ENCODE measurements around the gene BCL7A.

BCL7A gene

DNA sequence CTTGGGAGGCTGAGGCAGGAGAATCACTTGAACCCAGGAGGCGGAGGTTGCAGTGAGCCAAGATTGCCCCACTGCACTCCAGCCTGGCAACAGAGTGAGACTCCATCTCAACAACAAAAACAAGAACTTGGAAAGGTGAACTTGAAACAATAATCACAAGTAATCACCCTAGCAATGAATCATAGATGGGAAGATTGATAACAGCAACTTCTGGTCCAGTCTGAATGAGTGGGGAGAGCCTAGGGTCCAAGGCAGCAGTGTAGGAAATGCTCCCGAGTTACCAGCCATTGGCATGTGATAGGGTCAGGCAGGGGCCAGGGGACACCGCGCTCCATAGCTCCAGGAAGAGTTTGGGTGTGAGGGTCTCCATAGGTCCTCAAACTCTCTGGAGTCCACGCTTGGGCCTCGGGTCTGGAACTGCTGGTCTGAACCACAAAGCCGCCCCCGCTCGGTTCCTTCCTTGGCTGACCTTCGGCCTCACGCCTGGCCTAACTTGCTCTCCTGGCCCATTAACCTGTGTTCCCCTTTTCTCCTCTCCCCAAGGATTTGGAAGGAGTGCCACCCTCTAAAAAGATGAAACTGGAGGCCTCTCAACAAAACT, 37.0 kb downstream of the BCL7A start:
- H3K9ac ChIP-seq (ENCODE audit: low read depth, low read length): no peak overlapping the region
- H3K4me1 ChIP-seq (ENCODE audit: control insufficient read depth, insufficient read depth, low read length): peaks cover 8% of the 10 kb centered on the region; the same call in 1 of the 2 replicates
- no peaks in the 10 kb centered on the region for H3K27me3 ChIP-seq (ENCODE audit: control insufficient read depth, insufficient read depth, low read length)
- peaks cover 59% of the 10 kb centered on the region for H3K36me3 ChIP-seq (ENCODE audit: control insufficient read depth, insufficient read depth, low read length)
- H3K4me3 ChIP-seq (ENCODE audit: low read depth, low read length): no peak overlapping the region
- no peaks in the 10 kb centered on the region for H3K9me3 ChIP-seq (ENCODE audit: control insufficient read depth, insufficient read depth, low read length)
- no peak overlapping the region for H3K27ac ChIP-seq (ENCODE audit: low read depth, low read length)

DNA sequence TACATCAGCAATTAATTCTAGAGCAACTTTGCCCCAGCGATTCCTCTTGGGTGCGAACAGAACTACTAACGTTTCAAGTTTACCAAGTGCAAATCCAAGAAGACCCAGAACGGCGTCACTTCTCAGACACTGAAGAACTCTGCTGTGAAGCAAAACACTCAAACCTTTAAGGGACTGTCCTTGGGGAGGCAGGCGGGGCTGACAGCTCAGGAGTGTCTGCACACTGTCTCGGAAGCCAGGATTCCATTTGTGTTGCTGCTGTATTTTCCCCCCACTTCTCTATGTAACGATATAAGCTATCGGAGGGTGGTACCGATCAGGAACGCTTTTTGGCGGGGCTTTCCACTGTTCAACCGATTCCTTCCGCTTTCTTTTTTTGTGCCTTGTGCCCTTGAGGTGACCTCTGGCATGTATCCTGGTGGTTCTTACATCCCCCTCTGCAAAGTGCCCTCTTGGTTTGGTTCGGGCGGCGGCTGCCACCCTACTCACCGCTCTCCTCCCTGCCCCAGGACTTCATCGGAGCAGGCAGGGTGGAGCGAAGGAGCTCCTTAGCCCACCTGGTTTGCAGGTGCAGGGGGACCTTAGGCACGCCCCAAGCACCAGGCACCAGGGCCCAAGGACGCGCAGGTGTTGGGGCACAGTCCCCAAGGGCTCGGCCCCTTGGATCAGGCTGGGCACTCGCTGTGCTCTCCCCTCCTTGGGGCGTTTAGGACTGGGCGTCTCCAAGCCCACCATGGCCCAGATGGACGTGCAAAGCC, 37.7 kb downstream of the BCL7A start:
- no peak overlapping the region for H3K9ac ChIP-seq (ENCODE audit: low read depth, low read length)
- no peak overlapping the region for H3K27ac ChIP-seq (ENCODE audit: low read depth, low read length)
- no peak overlapping the region for H3K4me3 ChIP-seq (ENCODE audit: low read depth, low read length)
- no peaks in the 10 kb centered on the region for H3K9me3 ChIP-seq (ENCODE audit: control insufficient read depth, insufficient read depth, low read length)
- peaks cover 13% of the 10 kb centered on the region for H3K4me1 ChIP-seq (ENCODE audit: control insufficient read depth, insufficient read depth, low read length)
- H3K36me3 ChIP-seq (ENCODE audit: control insufficient read depth, insufficient read depth, low read length): peaks cover 59% of the 10 kb centered on the region
- H3K27me3 ChIP-seq (ENCODE audit: control insufficient read depth, insufficient read depth, low read length): no peaks in the 10 kb centered on the region

DNA sequence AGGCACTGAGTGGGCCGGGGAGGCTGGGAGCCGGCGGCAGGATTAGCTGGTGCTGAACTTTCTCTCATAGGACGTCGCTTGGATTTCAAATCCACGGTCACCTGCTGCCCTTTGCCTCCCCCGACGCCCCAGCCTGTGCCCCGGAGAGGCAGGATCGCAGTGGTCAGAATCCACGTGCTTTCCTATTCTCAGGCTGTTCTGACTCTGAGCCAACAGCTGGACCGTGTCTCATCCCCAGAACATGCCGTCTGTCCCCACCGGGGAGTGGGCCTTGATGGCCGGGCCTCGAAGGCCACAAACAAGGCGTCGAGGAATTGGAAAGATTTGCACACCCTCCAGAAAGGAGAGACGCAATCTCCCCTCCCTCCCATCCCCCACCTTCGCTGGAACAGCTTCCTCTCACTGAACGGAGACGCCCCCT, 38.4 kb downstream of the BCL7A start:
- H3K27me3 ChIP-seq (ENCODE audit: control insufficient read depth, insufficient read depth, low read length): no peaks in the 10 kb centered on the region
- H3K9me3 ChIP-seq (ENCODE audit: control insufficient read depth, insufficient read depth, low read length): no peaks in the 10 kb centered on the region
- H3K9ac ChIP-seq (ENCODE audit: low read depth, low read length): no peak overlapping the region
- H3K4me3 ChIP-seq (ENCODE audit: low read depth, low read length): no peak overlapping the region
- peaks cover 54% of the 10 kb centered on the region for H3K36me3 ChIP-seq (ENCODE audit: control insufficient read depth, insufficient read depth, low read length)
- peaks cover 20% of the 10 kb centered on the region for H3K4me1 ChIP-seq (ENCODE audit: control insufficient read depth, insufficient read depth, low read length)
- no peak overlapping the region for H3K27ac ChIP-seq (ENCODE audit: low read depth, low read length)

DNA sequence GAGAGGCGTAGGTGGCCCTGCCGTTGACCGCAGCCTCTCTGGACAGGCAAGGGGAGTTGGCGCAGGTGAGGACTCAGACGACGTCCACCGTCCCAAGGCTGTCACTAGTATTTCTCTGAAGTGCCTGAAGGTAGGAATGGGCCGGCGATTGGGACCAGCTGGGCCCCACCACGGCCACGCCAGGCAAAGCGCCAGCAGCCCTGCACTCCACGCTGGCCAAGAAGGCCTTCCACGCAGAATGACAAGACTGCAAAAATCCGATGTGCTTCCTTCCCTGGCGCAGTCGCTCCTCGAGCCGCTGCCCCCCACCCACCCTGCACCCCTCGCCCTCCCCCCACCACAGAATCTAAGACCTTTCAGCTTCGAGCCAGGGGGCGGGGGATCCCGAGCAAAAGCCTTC, 39.6 kb downstream of the BCL7A start:
- Histone ChIP-seq H3K4me3 (ENCODE audit: low read depth, low read length) (no peak overlapping the region), H3K9me3 (ENCODE audit: control insufficient read depth, insufficient read depth, low read length) (no peaks in the 10 kb centered on the region), H3K9ac (ENCODE audit: low read depth, low read length) (no peak overlapping the region), H3K4me1 (ENCODE audit: control insufficient read depth, insufficient read depth, low read length) (peaks cover 21% of the 10 kb centered on the region), H3K36me3 (ENCODE audit: control insufficient read depth, insufficient read depth, low read length) (peaks cover 43% of the 10 kb centered on the region), H3K27me3 (ENCODE audit: control insufficient read depth, insufficient read depth, low read length) (no peaks in the 10 kb centered on the region), H3K27ac (ENCODE audit: low read depth, low read length) (no peak overlapping the region)

DNA sequence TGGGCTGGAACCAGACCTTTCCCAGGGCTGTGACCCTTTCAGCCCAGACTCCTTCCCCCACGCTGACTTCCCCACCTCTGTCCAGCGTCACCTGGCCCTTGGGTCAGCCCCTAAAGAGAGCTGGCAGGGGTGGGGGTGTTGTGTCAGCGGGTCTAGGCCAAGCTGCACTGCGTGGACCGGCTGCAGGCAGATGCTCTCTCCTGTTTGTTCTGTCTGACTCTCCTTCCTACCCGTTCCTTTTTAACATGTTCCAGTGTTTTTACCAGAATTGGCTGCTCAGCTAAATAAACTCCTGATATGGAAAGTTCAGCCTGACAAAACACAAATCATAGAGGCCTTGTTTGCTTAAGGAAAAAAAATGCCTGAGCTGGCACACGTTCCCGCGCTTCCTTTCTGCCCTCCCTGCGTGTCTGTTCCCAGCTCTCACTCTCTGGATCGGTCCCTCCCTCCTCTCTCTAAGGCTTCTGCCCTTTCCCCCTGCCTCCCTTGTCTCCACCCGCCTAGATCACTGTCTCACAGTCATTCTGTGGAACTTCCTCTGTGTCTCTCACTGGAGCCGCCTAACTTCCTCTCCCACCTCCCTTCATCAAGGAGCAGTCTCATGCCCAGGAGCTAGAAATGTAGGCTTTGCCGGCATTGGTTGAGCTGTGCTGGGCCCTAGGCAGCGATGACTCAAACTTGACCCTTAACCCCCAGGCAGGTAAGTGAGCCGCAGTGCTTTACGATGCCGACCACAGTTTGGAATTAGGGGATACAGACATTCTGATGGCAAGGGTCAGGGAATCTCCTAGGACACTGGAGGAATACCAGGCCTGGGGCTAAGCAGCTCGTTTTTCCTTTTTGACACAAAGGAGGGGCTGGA, 41.4 kb downstream of the BCL7A start:
- Histone ChIP-seq H3K9me3 (ENCODE audit: control insufficient read depth, insufficient read depth, low read length) (no peaks in the 10 kb centered on the region), H3K4me3 (ENCODE audit: low read depth, low read length) (no peak overlapping the region), H3K27ac (ENCODE audit: low read depth, low read length) (peak overlapping the region; percentile 78), H3K4me1 (ENCODE audit: control insufficient read depth, insufficient read depth, low read length) (peaks cover 21% of the 10 kb centered on the region), H3K36me3 (ENCODE audit: control insufficient read depth, insufficient read depth, low read length) (peaks cover 26% of the 10 kb centered on the region), H3K27me3 (ENCODE audit: control insufficient read depth, insufficient read depth, low read length) (no peaks in the 10 kb centered on the region), H3K9ac (ENCODE audit: low read depth, low read length) (no peak overlapping the region)

DNA sequence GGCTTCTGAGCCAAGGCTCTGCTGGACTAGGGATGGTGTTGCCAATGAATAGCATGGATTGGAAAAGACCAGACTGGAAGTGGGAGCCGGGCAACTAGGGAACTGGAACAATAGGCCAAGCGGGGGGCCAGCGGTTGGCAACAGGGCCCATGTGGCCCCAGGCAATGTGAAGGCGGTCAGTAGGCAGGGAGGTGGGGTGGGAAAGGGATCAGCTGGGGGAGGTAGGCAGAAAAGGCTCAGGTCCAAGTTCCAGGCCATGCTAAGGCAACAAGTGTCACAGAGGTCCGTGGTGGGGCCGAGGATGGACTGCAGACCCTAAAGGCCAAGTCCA, 42.0 kb downstream of the BCL7A start:
- Histone ChIP-seq H3K4me3 (ENCODE audit: low read depth, low read length) (no peak overlapping the region), H3K27ac (ENCODE audit: low read depth, low read length) (peak overlapping the region; percentile 78), H3K36me3 (ENCODE audit: control insufficient read depth, insufficient read depth, low read length) (peaks cover 27% of the 10 kb centered on the region), H3K9ac (ENCODE audit: low read depth, low read length) (no peak overlapping the region), H3K9me3 (ENCODE audit: control insufficient read depth, insufficient read depth, low read length) (no peaks in the 10 kb centered on the region), H3K27me3 (ENCODE audit: control insufficient read depth, insufficient read depth, low read length) (no peaks in the 10 kb centered on the region), H3K4me1 (ENCODE audit: control insufficient read depth, insufficient read depth, low read length) (peaks cover 21% of the 10 kb centered on the region)

DNA sequence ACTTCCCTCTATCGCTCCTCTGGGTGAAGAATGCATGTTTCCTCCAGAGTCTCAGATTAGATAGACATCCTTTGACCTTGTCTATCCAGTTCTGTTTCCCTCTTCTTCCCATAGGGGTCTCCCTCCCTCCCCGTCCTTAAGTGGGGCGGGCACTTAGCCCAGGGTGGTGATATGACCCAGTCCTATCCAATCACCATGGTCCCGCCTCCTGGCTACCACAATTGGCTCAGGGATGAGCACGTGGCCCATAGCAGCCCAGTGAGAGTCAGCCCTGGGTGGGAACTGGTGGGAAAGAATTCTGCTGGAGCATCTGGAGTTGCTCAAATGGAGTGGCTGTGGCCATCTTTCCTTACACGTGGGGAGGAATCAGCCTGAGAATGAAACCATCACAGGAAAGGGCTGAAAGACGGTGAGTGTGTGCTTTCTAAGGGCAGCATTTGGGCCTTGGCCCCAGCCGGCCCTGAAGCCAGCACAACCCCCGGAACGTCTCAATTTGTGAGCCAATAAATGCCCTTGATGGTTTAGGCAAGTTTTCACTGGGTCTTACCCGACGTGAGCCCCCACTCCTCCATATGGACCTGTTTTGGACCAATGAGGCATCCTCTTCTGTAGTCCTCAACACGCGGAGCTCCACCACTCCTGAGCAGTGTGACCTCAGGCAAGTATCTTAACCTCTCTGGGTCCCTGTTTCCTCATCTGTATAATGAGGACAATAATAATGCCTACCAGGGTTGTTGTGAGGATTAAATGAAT, 42.5 kb downstream of the BCL7A start:
- H3K9me3 ChIP-seq (ENCODE audit: control insufficient read depth, insufficient read depth, low read length): no peaks in the 10 kb centered on the region
- H3K27ac ChIP-seq (ENCODE audit: low read depth, low read length): peak overlapping the region; percentile 78
- no peaks in the 10 kb centered on the region for H3K27me3 ChIP-seq (ENCODE audit: control insufficient read depth, insufficient read depth, low read length)
- peak overlapping the region; percentile 41; the same call in 1 of the 2 replicates for H3K4me3 ChIP-seq (ENCODE audit: low read depth, low read length)
- peak overlapping the region; percentile 19; the same call in 1 of the 2 replicates for H3K9ac ChIP-seq (ENCODE audit: low read depth, low read length)
- H3K36me3 ChIP-seq (ENCODE audit: control insufficient read depth, insufficient read depth, low read length): peaks cover 22% of the 10 kb centered on the region
- H3K4me1 ChIP-seq (ENCODE audit: control insufficient read depth, insufficient read depth, low read length): peaks cover 21% of the 10 kb centered on the region

DNA sequence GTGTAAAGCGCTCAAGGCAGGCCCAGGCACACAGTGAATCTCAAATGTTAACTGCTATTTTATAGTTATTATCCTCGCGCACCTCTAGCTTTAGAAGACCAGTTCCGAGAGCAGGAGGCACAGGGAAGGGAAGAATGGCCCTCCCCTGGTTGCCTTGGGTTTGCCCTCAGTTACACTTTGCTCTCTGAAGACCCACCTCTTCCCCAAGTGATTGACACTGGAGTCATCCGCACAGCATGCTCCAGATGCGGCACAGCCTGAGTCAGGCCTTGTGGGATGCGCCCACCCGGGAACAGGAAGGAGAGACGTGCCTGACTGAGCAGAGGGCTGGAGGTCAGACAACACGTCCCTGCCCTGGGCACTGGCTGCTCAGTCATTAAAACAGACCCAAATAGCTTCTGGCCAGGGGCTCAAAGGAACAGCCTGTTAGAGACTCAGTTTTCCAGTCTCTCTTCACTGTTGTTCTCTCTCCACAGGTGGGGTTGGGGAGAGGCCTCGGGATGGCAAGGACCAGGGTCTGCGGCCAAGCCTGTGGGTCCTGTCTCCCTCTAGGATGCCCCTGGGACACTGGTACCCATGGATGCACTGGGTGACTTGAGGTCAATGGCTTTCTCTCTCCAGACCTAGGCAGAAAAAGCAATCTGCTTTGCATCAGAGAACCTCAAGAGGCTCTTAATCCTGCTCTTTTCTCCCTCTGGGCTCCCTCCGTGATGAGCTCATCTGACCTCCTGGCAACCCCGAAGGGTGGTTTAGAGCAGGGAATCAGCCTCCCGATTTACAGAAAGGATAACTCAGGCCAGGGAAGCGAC, 43.3 kb downstream of the BCL7A start:
- Histone ChIP-seq H3K4me3 (ENCODE audit: low read depth, low read length) (peak overlapping the region; percentile 41; the same call in 1 of the 2 replicates), H3K27ac (ENCODE audit: low read depth, low read length) (peak overlapping the region; percentile 67), H3K4me1 (ENCODE audit: control insufficient read depth, insufficient read depth, low read length) (peaks cover 21% of the 10 kb centered on the region), H3K27me3 (ENCODE audit: control insufficient read depth, insufficient read depth, low read length) (no peaks in the 10 kb centered on the region), H3K9me3 (ENCODE audit: control insufficient read depth, insufficient read depth, low read length) (no peaks in the 10 kb centered on the region), H3K9ac (ENCODE audit: low read depth, low read length) (no peak overlapping the region), H3K36me3 (ENCODE audit: control insufficient read depth, insufficient read depth, low read length) (peaks cover 14% of the 10 kb centered on the region)

DNA sequence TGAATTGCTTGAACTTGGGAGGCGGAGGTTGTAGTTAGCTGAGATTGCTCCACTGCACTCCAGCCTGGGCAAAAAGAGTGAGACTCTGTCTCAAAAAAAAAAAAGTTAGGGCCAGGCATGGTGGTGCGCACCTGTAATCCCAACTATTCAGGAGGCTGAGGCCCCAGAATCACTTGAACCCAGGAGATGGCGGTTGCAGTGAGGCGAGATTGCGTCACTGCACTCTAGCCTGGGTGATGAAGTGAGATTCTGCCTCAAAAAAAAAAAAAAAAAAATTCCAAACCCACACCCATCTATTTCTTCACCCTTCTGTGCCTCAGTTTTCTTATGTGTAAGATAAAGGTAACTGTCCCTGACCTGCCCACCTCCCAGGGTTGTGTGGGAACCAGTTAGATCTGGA, 45.9 kb downstream of the BCL7A start:
- H3K9ac ChIP-seq (ENCODE audit: low read depth, low read length): no peak overlapping the region
- no peak overlapping the region for H3K4me3 ChIP-seq (ENCODE audit: low read depth, low read length)
- H3K27ac ChIP-seq (ENCODE audit: low read depth, low read length): no peak overlapping the region
- peaks cover 21% of the 10 kb centered on the region for H3K4me1 ChIP-seq (ENCODE audit: control insufficient read depth, insufficient read depth, low read length)
- H3K27me3 ChIP-seq (ENCODE audit: control insufficient read depth, insufficient read depth, low read length): no peaks in the 10 kb centered on the region
- H3K36me3 ChIP-seq (ENCODE audit: control insufficient read depth, insufficient read depth, low read length): 0 out of 2 replicates have a peak, but pooled peaks cover 4% of the 10 kb centered on the region
- H3K9me3 ChIP-seq (ENCODE audit: control insufficient read depth, insufficient read depth, low read length): no peaks in the 10 kb centered on the region

DNA sequence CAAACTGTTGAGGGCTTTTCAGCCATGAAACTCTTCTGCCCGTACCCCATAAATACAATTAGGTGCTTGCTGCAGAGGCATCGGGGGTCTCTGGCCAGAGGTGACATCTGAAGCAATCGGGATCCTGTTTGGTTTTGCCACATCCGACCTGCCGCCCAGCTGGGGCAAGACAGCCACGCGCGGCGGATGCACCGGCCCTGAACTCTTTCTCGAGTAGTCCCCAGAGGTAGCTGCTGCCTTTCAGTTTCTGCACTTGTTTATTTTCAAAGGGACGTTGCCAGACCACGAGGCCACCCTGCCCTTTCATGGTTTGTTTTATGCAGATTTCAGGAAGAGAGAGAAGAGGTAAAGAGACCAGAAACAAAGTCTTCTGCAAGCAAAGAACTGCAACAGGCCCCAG, 46.3 kb downstream of the BCL7A start:
- Histone ChIP-seq H3K27me3 (ENCODE audit: control insufficient read depth, insufficient read depth, low read length) (no peaks in the 10 kb centered on the region), H3K9ac (ENCODE audit: low read depth, low read length) (no peak overlapping the region), H3K4me1 (ENCODE audit: control insufficient read depth, insufficient read depth, low read length) (peaks cover 20% of the 10 kb centered on the region), H3K36me3 (ENCODE audit: control insufficient read depth, insufficient read depth, low read length) (0 out of 2 replicates have a peak, but pooled peaks cover 4% of the 10 kb centered on the region), H3K4me3 (ENCODE audit: low read depth, low read length) (no peak overlapping the region), H3K27ac (ENCODE audit: low read depth, low read length) (no peak overlapping the region), H3K9me3 (ENCODE audit: control insufficient read depth, insufficient read depth, low read length) (no peaks in the 10 kb centered on the region)
